GM20000 (cell line): ENCODE data around the gene P2RY2.

Experiments
- DNase-seq: peaks from one replicate; pipeline ENCODE4 v3.0.0; 2012; ENCODE audit warnings: low spot score
- CTCF ChIP-seq: IDR thresholded peaks from 2 replicates; pipeline ENCODE4 v1.5.1; 2012; ENCODE audit warnings: mild to moderate bottlenecking, control low read depth; ENCODE audit errors: extremely low read depth, missing control alignments

P2RY2 gene

GRCh38 chr11:73182824-73183321 is 35.2 kb upstream of the P2RY2 start:
- no peak for TF ChIP-seq CTCF
- DNase-seq: no peak

GRCh38 chr11:73184953-73185671 is 33.0 kb upstream of the P2RY2 start:
- DNase-seq: peak; percentile 66
- peak; percentile 97 for TF ChIP-seq CTCF

GRCh38 chr11:73185680-73186293 is 32.3 kb upstream of the P2RY2 start:
- TF ChIP-seq CTCF: no peak
- no peak for DNase-seq

GRCh38 chr11:73186294-73186850 is 31.7 kb upstream of the P2RY2 start:
- TF ChIP-seq CTCF: no peak
- no peak for DNase-seq

GRCh38 chr11:73186886-73187285 is 31.2 kb upstream of the P2RY2 start:
- TF ChIP-seq CTCF: no peak
- DNase-seq: no peak

GRCh38 chr11:73187854-73188253 is 30.2 kb upstream of the P2RY2 start:
- no peak for TF ChIP-seq CTCF
- no peak for DNase-seq

- DNase-seq: no peak
- no peak for TF ChIP-seq CTCF
Measured at GRCh38 chr11:73188301-73188700, 29.8 kb upstream of the P2RY2 start.
